WTC11 (cell line): ENCODE data around the gene NXN. TPM values are rescaled to one million over a fixed set of nuclear protein-coding genes. Genes with fewer than 3 reads are reported as not detected.

Experiments
- ATAC-seq: fragments of 200-7000 bp; cut with Tn5 transposase; 2 replicates; pipeline ENCODE4 v1.10.0; 2021; ENCODE audit warnings: mild to moderate bottlenecking, moderate library complexity
- CTCF ChIA-PET: fragments of 300-600 bp; sonication (Branson Sonifier 250); formaldehyde crosslinking; loops from one replicate; lab custom pipeline; 2021; ENCODE audit warnings: antibody characterized with exemption; lab: Charles Lee
- POLR2A ChIA-PET: fragments of 350-600 bp; sonication (Branson Sonifier 250); formaldehyde crosslinking; loops from one replicate; lab custom pipeline; 2021; ENCODE audit warnings: antibody characterized with exemption; lab: Charles Lee
- DNase-seq: peaks from one replicate; pipeline ENCODE4 v3.0.0; 2021; ENCODE audit warnings: low spot score
- H3K27ac Mint-ChIP-seq: 2 replicates; pipeline ENCODE4 v1.8.0; 2021; ENCODE audit warnings: mixed read lengths
- H3K27me3 Mint-ChIP-seq: 2 replicates; pipeline ENCODE4 v1.8.0; 2021; ENCODE audit warnings: low read depth, mild to moderate bottlenecking, moderate library complexity, mixed read lengths
- H3K36me3 Mint-ChIP-seq: 2 replicates; pipeline ENCODE4 v1.8.0; 2021; ENCODE audit warnings: mixed read lengths
- H3K4me1 Mint-ChIP-seq: 2 replicates; pipeline ENCODE4 v1.8.0; 2022; ENCODE audit warnings: mixed read lengths
- H3K4me3 Mint-ChIP-seq: 2 replicates; pipeline ENCODE4 v1.8.0; 2021; ENCODE audit warnings: mild to moderate bottlenecking, moderate library complexity, mixed read lengths
- H3K9me3 Mint-ChIP-seq: 2 replicates; pipeline ENCODE4 v1.8.0; 2021; ENCODE audit warnings: mixed read lengths
- ATF2 ChIP-seq: sonication (generic); formaldehyde crosslinking; IDR thresholded peaks from 2 replicates; pipeline ENCODE4 v1.8.1; 2022; ENCODE audit warnings: low read depth, missing genetic modification reagents, borderline replicate concordance
- CBFB ChIP-seq: sonication (generic); formaldehyde crosslinking; IDR thresholded peaks from 2 replicates; pipeline ENCODE4 v1.8.1; 2022; ENCODE audit warnings: mild to moderate bottlenecking, low read depth, missing genetic modification reagents
- ELF4 ChIP-seq: sonication (generic); formaldehyde crosslinking; IDR thresholded peaks from 2 replicates; pipeline ENCODE4 v1.8.1; 2022; ENCODE audit warnings: low read depth, mild to moderate bottlenecking, moderate library complexity, missing genetic modification reagents
- FOXJ3 ChIP-seq: sonication (generic); formaldehyde crosslinking; IDR thresholded peaks from 2 replicates; pipeline ENCODE4 v1.9.0; 2021; ENCODE audit warnings: missing genetic modification reagents, mild to moderate bottlenecking, borderline replicate concordance
- FOXK1 ChIP-seq: sonication (generic); formaldehyde crosslinking; IDR thresholded peaks from 2 replicates; pipeline ENCODE4 v1.8.0; 2022; ENCODE audit warnings: mild to moderate bottlenecking, moderate library complexity, missing genetic modification reagents
- FOXP4 ChIP-seq: sonication (generic); formaldehyde crosslinking; IDR thresholded peaks from 2 replicates; pipeline ENCODE4 v1.8.0; 2022; ENCODE audit warnings: mild to moderate bottlenecking, missing genetic modification reagents
- IRF1 ChIP-seq: sonication (generic); formaldehyde crosslinking; IDR thresholded peaks from 2 replicates; pipeline ENCODE4 v1.8.0; 2023; ENCODE audit warnings: missing genetic modification reagents
- MXD4 ChIP-seq: fragments of 250-450 bp; sonication (Bioruptor Pico); IDR thresholded peaks from 2 replicates; pipeline ENCODE4 v1.8.0; 2021; ENCODE audit warnings: mild to moderate bottlenecking, moderate library complexity, borderline replicate concordance
- MYBL2 ChIP-seq: sonication (generic); formaldehyde crosslinking; IDR thresholded peaks from 2 replicates; pipeline ENCODE4 v1.8.1; 2023; ENCODE audit warnings: mild to moderate bottlenecking, moderate library complexity, missing genetic modification reagents
- NR3C1 ChIP-seq: sonication (generic); formaldehyde crosslinking; conservative IDR thresholded peaks from 2 replicates; pipeline ENCODE4 v1.8.1; 2023; ENCODE audit warnings: low read depth, mild to moderate bottlenecking, missing genetic modification reagents
- USF1 ChIP-seq: sonication (generic); formaldehyde crosslinking; IDR thresholded peaks from 2 replicates; pipeline ENCODE4 v1.8.0; 2022; ENCODE audit warnings: mild to moderate bottlenecking, missing genetic modification reagents
- ZBTB43 ChIP-seq: sonication (generic); formaldehyde crosslinking; IDR thresholded peaks from 2 replicates; pipeline ENCODE4 v1.8.1; 2023; ENCODE audit warnings: mild to moderate bottlenecking, missing genetic modification reagents
- ZMAT4 ChIP-seq: fragments of 250-450 bp; sonication (Bioruptor Pico); IDR thresholded peaks from 2 replicates; pipeline ENCODE4 v1.9.0; 2021; ENCODE audit warnings: mild to moderate bottlenecking
- ZNF416 ChIP-seq: fragments of 250-450 bp; sonication (Bioruptor Pico); IDR thresholded peaks from 2 replicates; pipeline ENCODE4 v1.9.0; 2021; ENCODE audit warnings: mild to moderate bottlenecking, inconsistent platforms
- ZNF423 ChIP-seq: fragments of 250-450 bp; sonication (Bioruptor Pico); IDR thresholded peaks from 2 replicates; pipeline ENCODE4 v2.1.2; 2022; ENCODE audit warnings: mild to moderate bottlenecking, moderate library complexity
- ZNF671 ChIP-seq: fragments of 250-450 bp; sonication (Bioruptor Pico); IDR thresholded peaks from 2 replicates; pipeline ENCODE4 v1.8.0; 2021; ENCODE audit warnings: mild to moderate bottlenecking
- total RNA-seq: library from RNA; stranded (reverse); gene quantifications from 3 replicates; pipeline ENCODE4 v1.2.3, GENCODE V29; 2021
- TF ChIP-seq, protein P1 (sequence below): fragments of 250-450 bp; sonication (Bioruptor Pico); IDR thresholded peaks from 2 replicates; pipeline ENCODE4 v2.1.2; 2022; ENCODE audit warnings: mild to moderate bottlenecking, moderate library complexity
- TF ChIP-seq, protein P2 (sequence below): sonication (generic); formaldehyde crosslinking; IDR thresholded peaks from 2 replicates; pipeline ENCODE4 v1.8.1; 2022; ENCODE audit warnings: missing genetic modification reagents, borderline replicate concordance
- TF ChIP-seq, protein P3 (sequence below): fragments of 250-450 bp; sonication (Bioruptor Pico); IDR thresholded peaks from 2 replicates; pipeline ENCODE4 v1.9.0; 2021; ENCODE audit warnings: mild to moderate bottlenecking
- TF ChIP-seq, protein P4 (sequence below): sonication (generic); formaldehyde crosslinking; IDR thresholded peaks from 2 replicates; pipeline ENCODE4 v1.8.0; 2023; ENCODE audit warnings: mild to moderate bottlenecking, missing genetic modification reagents

Gene NXN
- total RNA-seq, 1 experiment from 2014 or later = 96.8 TPM

DNA sequence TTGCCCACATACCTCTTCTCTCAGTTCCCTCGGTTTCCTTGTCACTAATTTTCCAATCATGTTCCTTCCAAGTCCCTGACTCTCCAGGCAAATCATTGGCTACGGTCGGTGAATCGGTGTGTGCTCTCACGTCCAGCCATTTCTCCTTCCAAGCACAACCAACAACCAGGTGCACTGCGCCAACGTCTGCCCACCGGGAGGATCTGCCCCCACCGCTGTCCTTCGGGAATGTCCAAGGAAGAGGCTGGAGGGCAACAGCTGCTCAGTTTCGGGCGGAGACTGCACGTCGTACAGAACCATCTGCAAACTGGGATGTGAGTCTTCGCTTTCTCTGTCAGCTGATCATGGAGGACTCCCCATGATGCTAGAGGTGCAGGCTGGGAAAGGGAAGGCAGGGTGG, 8.4 kb upstream of the NXN start:
- ChIA-PET CTCF (interaction anchor here (1.0 kb wide), 1 partner anchor 68 kb away, joined by 4 read pairs; no protein-coding TSS in a partner anchor), POLR2A (no interaction called here)
- H3K9me3 Mint-ChIP-seq = peaks cover 2% of the 10 kb centered on the region; the same call in 1 of the 2 replicates
- ATAC-seq = no peak
- peaks cover 4% of the 10 kb centered on the region; the same call in 1 of the 2 replicates for H3K27me3 Mint-ChIP-seq
- H3K36me3 Mint-ChIP-seq = no peaks in the 10 kb centered on the region
- H3K27ac Mint-ChIP-seq = no peak overlapping the region
- TF ChIP-seq MXD4 (CRISPR knock-in tag) (no peak), ZNF671 (no peak), ZMAT4 (CRISPR knock-in tag) (no peak), FOXK1 (CRISPR knock-in tag) (no peak), CBFB (CRISPR knock-in tag) (no peak), ZBTB43 (CRISPR knock-in tag) (no peak), ELF4 (CRISPR knock-in tag) (no peak), MYBL2 (no peak), NR3C1 (CRISPR knock-in tag) (no peak), ATF2 (CRISPR knock-in tag) (no peak), FOXP4 (CRISPR knock-in tag) (no peak), ZNF423 (CRISPR knock-in tag) (no peak), USF1 (CRISPR knock-in tag) (no peak), ZNF416 (CRISPR knock-in tag) (no peak), FOXJ3 (CRISPR knock-in tag) (no peak), IRF1 (CRISPR knock-in tag) (no peak)
- TF ChIP-seq, protein P1, sequence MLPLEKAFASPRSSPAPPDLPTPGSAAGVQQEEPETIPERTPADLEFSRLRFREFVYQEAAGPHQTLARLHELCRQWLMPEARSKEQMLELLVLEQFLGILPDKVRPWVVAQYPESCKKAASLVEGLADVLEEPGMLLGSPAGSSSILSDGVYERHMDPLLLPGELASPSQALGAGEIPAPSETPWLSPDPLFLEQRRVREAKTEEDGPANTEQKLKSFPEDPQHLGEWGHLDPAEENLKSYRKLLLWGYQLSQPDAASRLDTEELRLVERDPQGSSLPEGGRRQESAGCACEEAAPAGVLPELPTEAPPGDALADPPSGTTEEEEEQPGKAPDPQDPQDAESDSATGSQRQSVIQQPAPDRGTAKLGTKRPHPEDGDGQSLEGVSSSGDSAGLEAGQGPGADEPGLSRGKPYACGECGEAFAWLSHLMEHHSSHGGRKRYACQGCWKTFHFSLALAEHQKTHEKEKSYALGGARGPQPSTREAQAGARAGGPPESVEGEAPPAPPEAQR (CRISPR knock-in tag) = no peak
- TF ChIP-seq, protein P2, sequence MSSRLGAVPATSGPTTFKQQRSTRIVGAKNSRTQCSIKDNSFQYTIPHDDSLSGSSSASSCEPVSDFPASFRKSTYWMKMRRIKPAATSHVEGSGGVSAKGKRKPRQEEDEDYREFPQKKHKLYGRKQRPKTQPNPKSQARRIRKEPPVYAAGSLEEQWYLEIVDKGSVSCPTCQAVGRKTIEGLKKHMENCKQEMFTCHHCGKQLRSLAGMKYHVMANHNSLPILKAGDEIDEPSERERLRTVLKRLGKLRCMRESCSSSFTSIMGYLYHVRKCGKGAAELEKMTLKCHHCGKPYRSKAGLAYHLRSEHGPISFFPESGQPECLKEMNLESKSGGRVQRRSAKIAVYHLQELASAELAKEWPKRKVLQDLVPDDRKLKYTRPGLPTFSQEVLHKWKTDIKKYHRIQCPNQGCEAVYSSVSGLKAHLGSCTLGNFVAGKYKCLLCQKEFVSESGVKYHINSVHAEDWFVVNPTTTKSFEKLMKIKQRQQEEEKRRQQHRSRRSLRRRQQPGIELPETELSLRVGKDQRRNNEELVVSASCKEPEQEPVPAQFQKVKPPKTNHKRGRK (CRISPR knock-in tag) = no peak
- TF ChIP-seq, protein P3, sequence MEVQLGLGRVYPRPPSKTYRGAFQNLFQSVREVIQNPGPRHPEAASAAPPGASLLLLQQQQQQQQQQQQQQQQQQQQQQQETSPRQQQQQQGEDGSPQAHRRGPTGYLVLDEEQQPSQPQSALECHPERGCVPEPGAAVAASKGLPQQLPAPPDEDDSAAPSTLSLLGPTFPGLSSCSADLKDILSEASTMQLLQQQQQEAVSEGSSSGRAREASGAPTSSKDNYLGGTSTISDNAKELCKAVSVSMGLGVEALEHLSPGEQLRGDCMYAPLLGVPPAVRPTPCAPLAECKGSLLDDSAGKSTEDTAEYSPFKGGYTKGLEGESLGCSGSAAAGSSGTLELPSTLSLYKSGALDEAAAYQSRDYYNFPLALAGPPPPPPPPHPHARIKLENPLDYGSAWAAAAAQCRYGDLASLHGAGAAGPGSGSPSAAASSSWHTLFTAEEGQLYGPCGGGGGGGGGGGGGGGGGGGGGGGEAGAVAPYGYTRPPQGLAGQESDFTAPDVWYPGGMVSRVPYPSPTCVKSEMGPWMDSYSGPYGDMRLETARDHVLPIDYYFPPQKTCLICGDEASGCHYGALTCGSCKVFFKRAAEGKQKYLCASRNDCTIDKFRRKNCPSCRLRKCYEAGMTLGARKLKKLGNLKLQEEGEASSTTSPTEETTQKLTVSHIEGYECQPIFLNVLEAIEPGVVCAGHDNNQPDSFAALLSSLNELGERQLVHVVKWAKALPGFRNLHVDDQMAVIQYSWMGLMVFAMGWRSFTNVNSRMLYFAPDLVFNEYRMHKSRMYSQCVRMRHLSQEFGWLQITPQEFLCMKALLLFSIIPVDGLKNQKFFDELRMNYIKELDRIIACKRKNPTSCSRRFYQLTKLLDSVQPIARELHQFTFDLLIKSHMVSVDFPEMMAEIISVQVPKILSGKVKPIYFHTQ (CRISPR knock-in tag) = no peak
- TF ChIP-seq, protein P4, sequence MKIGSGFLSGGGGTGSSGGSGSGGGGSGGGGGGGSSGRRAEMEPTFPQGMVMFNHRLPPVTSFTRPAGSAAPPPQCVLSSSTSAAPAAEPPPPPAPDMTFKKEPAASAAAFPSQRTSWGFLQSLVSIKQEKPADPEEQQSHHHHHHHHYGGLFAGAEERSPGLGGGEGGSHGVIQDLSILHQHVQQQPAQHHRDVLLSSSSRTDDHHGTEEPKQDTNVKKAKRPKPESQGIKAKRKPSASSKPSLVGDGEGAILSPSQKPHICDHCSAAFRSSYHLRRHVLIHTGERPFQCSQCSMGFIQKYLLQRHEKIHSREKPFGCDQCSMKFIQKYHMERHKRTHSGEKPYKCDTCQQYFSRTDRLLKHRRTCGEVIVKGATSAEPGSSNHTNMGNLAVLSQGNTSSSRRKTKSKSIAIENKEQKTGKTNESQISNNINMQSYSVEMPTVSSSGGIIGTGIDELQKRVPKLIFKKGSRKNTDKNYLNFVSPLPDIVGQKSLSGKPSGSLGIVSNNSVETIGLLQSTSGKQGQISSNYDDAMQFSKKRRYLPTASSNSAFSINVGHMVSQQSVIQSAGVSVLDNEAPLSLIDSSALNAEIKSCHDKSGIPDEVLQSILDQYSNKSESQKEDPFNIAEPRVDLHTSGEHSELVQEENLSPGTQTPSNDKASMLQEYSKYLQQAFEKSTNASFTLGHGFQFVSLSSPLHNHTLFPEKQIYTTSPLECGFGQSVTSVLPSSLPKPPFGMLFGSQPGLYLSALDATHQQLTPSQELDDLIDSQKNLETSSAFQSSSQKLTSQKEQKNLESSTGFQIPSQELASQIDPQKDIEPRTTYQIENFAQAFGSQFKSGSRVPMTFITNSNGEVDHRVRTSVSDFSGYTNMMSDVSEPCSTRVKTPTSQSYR (CRISPR knock-in tag) = no peak
- no peak overlapping the region for H3K4me3 Mint-ChIP-seq
- no peak for DNase-seq
- no peaks in the 10 kb centered on the region for H3K4me1 Mint-ChIP-seq
